Ovary (tissue), 3 donors: Measurements from ENCODE around the gene GFRA1.

Experiments used
- EP300 ChIP-seq: sonication (generic); formaldehyde crosslinking; IDR thresholded peaks from one replicate; pipeline ENCODE4 v1.6.1; 2017; ENCODE audit warnings: antibody characterized with exemption
- POLR2A ChIP-seq: fragments of 450-650 bp; IDR thresholded peaks from one replicate; pipeline ENCODE4 v1.6.1; 2017; ENCODE audit warnings: antibody characterized with exemption, mild to moderate bottlenecking, moderate library complexity
- TF ChIP-seq, protein P1 (sequence below), 3 donors: fragments of 450-650 bp in 2 of 3; fragments of 200-600 bp in 1 of 3; IDR thresholded peaks; one replicate each; pipeline versions ENCODE4 v1.5.1 to v1.8.0; 2016 to 2022; ENCODE audit warnings: antibody characterized with exemption in 3 of 3, mild to moderate bottlenecking in 1 of 3
- donor health status: DM: no; HTN: no; CAD: no.

DNA sequence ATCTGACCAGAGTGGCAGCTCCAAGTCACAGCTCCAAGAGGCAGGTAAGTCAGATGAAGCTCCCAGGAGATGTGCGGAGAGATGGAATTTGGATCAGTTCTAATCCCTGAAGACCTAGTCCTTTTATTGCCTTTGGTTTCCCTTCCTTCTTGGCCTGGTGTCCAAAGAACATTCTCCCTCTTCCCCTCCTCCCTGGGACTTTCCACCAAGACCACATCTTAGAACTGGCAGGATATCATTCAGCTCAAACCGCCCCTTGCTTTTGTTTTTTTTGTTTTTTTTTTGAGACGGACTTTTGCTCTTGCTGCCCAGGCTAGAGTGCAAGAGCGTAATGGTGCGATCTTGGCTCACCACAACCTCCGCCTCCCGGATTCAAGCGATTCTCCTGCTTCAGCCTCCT, 190.8 kb downstream of the GFRA1 start:
- TF ChIP-seq, protein P1, sequence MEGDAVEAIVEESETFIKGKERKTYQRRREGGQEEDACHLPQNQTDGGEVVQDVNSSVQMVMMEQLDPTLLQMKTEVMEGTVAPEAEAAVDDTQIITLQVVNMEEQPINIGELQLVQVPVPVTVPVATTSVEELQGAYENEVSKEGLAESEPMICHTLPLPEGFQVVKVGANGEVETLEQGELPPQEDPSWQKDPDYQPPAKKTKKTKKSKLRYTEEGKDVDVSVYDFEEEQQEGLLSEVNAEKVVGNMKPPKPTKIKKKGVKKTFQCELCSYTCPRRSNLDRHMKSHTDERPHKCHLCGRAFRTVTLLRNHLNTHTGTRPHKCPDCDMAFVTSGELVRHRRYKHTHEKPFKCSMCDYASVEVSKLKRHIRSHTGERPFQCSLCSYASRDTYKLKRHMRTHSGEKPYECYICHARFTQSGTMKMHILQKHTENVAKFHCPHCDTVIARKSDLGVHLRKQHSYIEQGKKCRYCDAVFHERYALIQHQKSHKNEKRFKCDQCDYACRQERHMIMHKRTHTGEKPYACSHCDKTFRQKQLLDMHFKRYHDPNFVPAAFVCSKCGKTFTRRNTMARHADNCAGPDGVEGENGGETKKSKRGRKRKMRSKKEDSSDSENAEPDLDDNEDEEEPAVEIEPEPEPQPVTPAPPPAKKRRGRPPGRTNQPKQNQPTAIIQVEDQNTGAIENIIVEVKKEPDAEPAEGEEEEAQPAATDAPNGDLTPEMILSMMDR (IDR thresholded peaks at IDR 0.05) = no peak
- TF ChIP-seq POLR2A = no peak
- TF ChIP-seq EP300 = no peak
